NOMO-1 (cell line): ENCODE results near the gene LCNL1.
A peak's percentile ranks its signal among the peaks of the same experiment; 100 is the strongest.
"Not testable (repeated sequence)": the region's sequence is repeated elsewhere in the genome, so short reads cannot be mapped to it uniquely, and the experiment has no call there.

Experiments
- DNase-seq, 2 experiments: peaks; one replicate each; lab custom pipeline; 2025; ENCODE audit not compliant: unreplicated experiment in 2 of 2; lab: John Stamatoyannopoulos, UW

Gene LCNL1

GRCh38 chr9:137021979-137022661 lies 39.3 kb downstream of the LCNL1 start:
- peak; percentile 71 to 72 for DNase-seq

DNA sequence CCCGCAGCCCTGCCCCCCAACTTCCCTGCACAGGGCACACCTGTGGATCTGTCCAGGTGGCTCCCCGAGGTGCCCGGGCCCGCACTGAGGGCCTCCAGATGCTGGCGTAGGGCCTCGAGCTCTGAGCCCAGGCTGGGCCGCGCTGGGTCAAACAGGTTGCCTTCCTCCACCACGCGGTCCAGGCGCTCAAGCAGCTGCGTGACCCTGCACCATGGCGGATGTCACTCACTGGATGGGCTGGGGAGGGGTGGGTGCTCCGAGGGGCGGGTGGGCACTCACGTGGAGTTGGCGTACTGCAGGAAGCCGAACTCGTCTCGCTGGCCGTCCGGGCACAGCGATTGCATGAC lies 39.8 kb downstream of the LCNL1 start:
- no peak for DNase-seq

DNA sequence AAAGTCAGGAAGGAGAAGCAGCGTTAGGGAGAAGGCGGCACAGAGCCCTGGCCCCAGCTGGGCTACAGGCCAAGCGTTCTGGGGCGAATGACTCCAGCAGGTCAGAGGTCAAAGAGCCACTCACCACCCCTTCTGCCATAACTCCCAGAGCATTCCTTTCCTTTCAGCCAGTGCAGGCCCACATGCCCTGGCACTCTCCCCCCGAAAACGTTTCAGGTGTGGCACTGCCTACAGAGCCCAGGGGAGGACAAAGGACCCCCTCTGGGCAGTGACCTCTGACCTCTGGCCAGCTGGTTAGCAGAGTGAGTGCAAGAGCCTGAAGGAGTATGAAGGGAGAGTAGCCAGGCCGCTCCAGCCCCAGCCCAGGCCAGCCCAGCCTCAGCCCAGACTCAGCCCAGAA lies 40.4 kb downstream of the LCNL1 start:
- no peak for DNase-seq

- no peak for DNase-seq
These were observed 40.8 kb downstream of the LCNL1 start for GRCh38 chr9:137023583-137023991.

GRCh38 chr9:137025517-137025966 lies 42.7 kb downstream of the LCNL1 start:
- DNase-seq: no peak

DNA sequence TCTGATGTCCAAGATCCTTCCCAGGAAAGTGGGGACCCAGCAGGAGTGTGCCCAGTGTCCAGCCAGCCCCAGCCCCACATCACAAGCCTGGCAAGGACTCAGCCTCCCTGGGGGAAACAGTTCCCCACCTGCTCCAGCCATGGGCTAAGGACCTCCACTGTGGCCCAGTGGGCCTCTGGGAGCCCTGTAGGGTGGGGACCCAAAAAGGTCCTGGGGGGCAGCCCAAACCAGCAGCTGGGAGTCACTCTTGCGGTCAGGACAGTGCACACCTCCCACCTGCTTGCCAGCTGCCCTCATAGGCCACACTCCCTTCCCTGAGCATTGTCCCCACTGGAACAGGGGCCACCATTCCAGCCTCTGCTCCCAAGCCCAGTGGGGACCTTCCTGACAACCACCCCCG lies 43.6 kb downstream of the LCNL1 start:
- no peak for DNase-seq

GRCh38 chr9:137026828-137027227 lies 44.0 kb downstream of the LCNL1 start:
- DNase-seq: no peak

DNA sequence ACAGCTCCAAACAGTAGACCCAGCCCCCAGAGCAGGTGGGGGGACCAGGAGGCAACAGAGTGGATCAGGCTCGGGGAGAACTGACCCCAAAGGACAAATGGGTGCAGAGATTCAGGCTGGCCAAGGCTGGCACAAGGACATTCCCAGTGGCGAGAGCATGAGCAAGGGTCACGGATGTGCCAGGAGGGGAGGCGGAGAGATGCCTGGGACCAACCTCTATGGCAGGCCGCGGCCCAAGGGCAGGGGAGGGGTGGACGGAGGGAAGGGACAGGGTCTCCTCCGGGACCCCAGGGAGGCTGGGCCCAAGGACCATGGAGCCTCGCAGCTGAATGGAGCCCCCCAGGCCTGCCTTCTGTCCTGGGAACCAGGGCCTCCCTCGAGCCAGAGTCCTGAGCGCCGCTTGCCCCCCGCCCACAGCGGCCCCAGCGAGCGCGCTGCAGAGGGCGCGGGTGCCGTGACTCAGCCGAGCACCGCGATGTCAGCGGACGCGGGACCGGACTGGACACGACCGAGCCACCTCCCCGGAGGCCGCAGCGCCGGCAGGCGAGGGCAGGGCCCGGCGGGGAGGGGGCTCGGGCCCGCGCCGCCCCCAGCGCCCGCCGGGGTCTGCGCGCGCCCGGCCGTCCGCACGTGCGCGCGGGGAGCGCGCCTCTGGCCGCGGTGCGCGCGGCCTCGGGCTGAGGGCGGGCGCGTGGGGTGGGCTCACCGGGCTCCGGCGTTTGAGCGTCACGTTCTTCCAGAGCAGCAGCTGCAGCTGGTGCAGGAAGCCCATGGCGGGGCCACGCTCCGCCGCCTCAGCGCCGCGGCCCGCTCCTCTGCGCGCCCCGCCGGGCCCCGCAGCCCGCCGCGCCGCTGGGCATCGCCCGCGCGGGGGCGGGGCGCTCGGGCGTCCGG lies 44.8 kb downstream of the LCNL1 start, which contains the start of gene ABCA2:
ABCA2 (minus strand) TSS at position 869 of the 894 bp plus-strand sequence; CDS start at position 772, 97 bp downstream.
- DNase-seq: no peak

DNA sequence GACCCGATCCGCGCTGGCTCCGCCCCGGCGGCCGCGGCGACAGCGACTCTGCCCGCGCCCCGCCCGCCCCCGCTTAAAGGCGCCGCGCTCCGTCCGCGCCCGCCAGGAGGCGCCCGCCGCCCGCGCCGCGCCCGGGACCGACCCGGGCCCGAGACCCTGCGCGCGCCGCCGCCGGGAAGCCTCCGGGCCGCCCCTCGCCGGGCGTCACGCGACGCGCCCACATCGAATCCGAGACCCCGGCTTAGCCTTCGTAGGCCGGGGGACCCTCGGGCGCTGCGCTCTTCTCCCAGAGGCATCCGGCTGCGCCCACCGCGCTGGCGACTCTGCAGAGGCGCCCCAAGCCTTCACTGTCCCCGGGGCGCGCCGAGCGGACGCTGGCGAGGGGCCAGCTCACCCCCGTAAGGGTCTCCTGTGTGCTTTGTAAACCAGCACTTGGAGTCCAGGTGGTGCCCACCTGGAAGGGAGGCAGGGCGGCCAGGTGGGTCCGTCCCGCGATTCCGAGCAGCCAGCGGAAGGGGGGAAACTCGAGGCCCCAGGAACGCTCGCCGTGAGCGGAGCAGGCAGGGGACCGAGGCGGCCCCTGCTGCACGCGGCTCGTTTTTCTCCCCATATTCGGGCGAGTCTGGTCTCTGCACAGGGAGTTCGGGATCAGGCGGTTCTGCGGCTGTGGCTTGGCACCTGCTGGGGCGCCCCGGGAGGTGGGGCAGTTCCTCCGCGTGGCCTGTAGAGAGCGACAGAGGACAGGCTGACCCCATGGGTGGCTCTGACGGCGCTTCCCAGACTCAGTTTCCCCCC lies 45.7 kb downstream of the LCNL1 start:
- DNase-seq: peak; percentile 76 to 83

- DNase-seq: peak; percentile 75 to 79
These were observed 46.5 kb downstream of the LCNL1 start for GRCh38 chr9:137029058-137029936.

DNA sequence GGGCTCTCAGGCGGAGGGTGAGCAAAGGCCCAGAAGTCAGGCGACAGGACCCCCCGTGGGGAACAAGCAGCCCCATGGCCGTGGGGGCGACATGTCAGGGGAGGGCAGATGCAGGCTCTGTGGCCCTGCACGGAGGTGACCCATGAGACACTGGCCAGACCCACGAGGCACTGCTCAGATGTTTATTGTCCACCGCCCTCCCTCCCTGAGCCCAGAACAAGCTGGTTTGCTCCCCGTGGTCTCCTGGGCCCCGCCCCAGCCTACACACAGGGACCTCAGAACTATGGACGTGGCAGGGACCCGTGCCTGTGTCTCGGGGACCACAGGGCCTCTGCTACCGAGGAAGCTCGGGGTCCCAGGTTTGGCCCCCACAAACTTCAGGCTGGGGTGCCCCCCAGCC lies 47.2 kb downstream of the LCNL1 start:
- no peak for DNase-seq

DNA sequence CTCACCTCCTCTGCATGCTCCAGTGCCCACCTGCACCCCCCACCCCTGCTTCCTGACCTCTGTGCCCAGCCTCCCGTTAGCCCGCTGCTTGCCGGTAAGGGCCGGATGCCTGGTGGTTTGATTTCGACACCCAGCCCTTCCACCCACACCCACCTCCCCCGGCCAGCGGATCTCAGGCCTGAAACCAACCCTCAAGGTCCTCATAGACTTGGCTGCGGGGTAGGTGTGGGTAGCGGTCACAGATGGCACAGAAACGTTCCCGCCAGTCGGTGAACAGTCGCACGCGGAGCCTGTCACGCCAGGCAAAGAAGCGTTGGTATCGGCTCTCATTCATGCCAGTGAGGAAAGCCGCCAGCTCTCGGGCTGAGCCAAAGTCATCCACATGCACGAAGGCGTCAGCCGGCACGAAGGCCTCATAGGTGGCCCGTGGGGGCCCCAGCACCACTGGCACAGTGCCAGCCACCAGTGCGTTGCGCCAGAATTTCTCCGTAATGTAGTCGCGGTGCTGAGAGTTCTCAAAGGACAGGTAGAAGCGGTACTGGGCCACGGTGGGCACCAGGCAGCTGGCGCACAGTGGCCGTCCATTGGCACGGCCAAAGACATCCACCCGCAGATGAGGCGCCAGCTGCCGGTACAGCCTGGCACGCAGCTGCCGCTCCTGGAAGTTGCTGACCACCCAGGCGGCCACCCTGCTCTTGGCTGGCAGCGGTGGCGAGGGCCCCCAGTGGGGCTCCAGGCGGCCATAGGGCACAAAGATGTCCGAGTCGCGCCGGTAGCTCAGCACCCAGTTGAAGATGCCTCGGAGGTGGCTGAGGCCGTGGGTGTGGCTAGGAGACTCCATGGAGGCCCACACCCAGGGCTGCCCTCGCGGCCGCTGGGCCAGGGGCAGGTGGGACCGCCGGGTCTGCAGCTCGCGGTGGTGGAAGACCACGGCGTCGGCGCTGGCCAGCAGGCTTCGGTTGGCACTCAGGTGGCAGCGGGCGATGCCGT lies 48.0 kb downstream of the LCNL1 start:
- peak; percentile 87 to 95 for DNase-seq

- DNase-seq: peak; percentile 36 to 54
These were observed 49.3 kb downstream of the LCNL1 start, which contains the start of gene FUT7 for GRCh38 chr9:137031904-137032640. TSS of gene FUT7 (minus strand) at chr9:137032088. CDS start at chr9:137031991, 97 bp downstream.

- DNase-seq: peak; percentile 76 to 80
These were observed 50.1 kb downstream of the LCNL1 start for GRCh38 chr9:137032858-137033257.

- not testable (repeated sequence) for DNase-seq
These were observed 50.7 kb downstream of the LCNL1 start for GRCh38 chr9:137033481-137033880.

GRCh38 chr9:137034039-137034708 lies 51.4 kb downstream of the LCNL1 start:
- DNase-seq: peak; percentile 55 to 90

- DNase-seq: peak; percentile 86 to 90
These were observed 52.1 kb downstream of the LCNL1 start for GRCh38 chr9:137034709-137035506.
